D721Med (cell line): ENCODE results near the gene FBXL12.

Source experiments
- DNase-seq: peaks from one replicate; pipeline ENCODE4 v3.0.0; 2011; ENCODE audit warnings: low spot score; ENCODE audit not compliant: insufficient read length
- FAIRE-seq: peaks from 2 replicates; lab custom pipeline; 2011; peaks lifted over from hg19 to GRCh38; lab: Jason Lieb, UNC
- TF ChIP-seq, protein P1 (sequence below): IDR thresholded peaks from 2 replicates; pipeline ENCODE4 v1.5.1; 2012; ENCODE audit warnings: mild to moderate bottlenecking, control low read depth; ENCODE audit not compliant: insufficient read depth; ENCODE audit errors: missing control alignments

Gene FBXL12

DNA sequence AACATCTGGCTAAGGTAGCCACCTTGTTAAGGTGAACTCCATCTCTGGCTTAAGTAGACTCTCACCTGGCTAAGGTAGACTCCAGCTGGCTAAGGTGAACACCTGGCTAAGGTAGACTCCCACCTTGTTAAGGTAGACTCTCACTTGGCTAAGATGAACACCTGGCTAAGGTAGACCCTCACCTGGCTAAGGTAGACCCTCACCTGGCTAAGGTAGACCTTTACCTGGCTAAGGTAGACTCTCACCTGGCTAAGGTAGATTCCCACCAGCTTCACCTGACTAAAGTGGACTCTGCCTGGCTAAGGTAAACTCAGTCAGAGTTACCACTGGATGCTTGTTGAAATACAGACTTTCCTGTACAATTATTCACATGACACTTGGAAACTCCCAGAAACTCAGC is 39.9 kb upstream of the FBXL12 start:
- no peak for DNase-seq
- no peak for FAIRE-seq
- TF ChIP-seq, protein P1, sequence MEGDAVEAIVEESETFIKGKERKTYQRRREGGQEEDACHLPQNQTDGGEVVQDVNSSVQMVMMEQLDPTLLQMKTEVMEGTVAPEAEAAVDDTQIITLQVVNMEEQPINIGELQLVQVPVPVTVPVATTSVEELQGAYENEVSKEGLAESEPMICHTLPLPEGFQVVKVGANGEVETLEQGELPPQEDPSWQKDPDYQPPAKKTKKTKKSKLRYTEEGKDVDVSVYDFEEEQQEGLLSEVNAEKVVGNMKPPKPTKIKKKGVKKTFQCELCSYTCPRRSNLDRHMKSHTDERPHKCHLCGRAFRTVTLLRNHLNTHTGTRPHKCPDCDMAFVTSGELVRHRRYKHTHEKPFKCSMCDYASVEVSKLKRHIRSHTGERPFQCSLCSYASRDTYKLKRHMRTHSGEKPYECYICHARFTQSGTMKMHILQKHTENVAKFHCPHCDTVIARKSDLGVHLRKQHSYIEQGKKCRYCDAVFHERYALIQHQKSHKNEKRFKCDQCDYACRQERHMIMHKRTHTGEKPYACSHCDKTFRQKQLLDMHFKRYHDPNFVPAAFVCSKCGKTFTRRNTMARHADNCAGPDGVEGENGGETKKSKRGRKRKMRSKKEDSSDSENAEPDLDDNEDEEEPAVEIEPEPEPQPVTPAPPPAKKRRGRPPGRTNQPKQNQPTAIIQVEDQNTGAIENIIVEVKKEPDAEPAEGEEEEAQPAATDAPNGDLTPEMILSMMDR = no peak

DNA sequence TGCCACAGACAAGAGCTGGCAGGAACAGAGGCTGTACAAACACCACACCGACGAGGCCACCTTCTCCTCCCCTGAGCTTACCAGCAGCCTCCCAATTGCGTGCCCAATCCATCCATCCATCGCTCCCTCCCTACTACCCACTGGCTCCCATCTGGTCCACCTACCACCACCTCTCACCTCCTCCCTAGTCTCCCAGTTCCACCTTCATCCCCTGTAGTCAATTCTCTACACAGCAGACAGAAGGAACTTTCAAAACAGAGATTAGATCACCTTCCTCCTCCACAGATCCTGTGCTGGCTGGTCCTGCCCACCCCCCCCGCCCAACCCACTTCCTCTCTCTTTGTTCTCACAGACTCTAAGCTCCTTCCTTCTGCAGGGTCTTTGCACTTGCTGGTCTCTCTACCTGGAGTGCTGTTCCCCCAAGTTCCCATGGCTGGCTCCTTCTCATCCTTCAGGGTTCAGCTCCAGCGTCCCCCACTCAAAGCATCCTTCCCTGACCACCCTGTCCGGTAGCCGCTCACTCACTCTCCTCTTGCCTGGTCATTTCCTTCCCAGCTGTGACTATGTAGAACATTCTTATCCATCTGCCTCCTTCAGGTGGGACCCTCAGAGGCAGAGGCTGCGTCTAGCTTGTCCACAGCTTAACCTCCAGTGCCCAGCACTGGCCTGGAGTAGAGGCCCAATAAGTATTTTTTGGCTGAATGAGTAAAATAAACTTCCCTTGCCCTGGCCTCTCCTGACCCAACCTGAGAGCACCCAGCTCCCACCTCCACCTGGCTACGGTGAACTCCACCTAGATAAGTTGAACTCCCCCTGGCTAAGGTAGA is 39.3 kb upstream of the FBXL12 start:
- TF ChIP-seq, protein P1 = no peak
- FAIRE-seq (no peak), DNase-seq (no peak)

DNA sequence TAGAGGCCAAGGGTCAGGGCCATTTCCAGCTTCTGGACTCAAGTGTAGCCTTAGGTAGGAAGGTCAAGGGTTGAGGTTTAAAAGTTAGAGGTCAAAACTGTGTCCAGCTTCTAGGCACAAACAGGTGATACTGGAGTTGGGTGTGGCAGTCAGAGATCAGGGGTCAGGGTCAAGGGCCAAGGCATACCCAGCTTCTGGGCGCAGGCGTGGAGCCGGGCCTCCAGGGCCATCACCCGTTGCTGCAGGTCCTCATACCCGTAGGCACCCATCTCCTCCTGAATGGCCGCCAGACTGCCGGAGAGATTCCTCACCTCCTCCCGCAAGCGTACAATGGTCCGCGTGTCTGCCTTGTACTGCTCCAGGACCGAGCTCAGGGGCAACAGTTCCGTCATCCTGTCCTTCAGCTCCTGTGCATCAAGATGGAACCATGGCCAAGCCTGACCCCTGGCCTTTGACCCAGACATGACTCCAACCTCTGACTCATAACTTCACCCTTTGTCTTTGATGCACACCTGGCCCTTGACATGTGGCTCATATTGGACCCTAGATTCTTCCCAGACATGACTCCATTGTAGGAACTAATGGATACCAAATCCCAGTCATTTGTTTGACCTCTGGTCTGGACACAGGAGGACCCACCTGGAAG is 38.3 kb upstream of the FBXL12 start:
- no peak for DNase-seq
- FAIRE-seq = no peak
- TF ChIP-seq, protein P1 = no peak

DNA sequence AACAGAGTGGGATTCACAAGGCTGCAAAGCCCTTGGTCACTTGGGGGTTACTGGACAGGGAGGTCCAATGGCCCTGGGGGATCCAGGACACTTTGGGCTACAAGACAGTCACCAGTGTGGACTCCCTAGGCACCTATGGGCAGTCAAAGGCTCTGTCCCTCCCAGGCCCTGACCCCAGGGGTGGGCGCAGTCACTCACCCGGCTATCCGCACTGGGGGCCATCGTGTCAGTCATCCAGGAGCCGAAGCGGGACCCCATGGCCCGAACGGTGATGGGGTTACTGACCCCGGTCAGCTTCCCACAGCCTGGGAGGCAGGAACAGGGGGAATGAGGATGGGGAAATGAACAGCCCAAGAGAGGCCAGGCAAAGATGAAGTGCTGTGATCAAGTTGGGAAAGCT is 37.7 kb upstream of the FBXL12 start:
- TF ChIP-seq, protein P1 = no peak
- FAIRE-seq = no peak
- no peak for DNase-seq

DNA sequence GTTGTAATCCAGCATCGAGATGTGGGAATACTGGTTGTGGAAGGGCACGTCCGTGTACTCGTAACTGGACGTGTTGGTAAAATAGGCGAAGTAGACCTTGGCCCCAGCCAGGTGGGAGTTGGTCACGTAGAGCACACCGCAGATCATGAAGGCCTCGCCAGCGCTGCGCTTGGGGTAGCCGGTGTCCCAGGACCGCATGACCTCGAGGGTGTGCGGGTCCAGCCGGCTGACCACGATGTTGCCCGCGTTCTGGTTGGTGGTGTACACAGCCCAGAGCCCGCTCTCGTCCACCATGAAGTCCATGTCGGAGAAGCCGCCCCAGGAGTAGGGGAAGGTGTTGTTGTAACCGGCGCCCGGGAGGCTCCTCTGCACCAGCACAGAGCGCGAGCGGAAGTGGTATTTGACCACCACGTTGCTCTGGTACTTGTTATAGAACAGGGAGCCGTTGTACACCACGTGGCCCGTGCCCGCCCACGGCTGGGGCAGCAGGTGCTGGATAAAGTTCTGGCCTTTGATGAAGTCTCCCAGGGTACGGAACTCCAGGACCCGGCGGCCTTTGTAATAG is 35.5 kb upstream of the FBXL12 start:
- FAIRE-seq = no peak
- TF ChIP-seq, protein P1 = no peak
- no peak for DNase-seq

DNA sequence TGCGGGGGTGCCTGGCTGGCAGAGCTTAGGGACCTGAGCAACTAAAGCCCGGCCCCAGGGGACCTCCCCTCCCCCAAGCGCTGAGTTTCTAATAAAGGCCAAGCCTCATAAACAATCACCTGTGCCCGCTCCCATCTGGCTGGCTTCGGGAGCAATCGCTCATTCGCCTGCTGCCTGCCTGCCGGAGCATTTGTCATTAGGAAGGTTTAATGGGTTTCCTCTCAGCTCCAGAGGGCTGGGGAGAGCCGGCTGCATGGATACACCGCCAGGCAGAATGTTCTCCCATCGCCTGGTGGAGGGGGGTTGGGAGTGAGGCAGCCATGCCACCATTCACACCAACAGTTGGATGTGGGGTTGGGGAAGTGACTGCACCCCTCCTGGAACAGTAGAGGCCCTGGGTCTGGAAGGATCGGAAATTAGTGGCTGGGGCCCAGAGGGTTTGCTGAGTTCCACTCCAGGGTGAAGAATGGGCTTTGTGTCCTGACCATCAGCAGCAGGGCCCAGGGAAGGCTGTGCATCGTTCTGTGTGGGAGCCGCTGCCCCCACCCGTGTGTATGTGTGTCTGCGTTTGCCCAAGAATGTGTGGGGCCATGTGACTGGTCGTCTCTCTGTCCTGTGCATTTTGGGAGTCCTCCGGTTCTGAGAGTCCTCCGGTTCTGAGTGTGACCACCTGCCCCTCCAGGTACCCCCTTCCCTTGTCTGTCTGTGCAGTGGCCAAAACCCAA is 31.5 kb upstream of the FBXL12 start:
- DNase-seq (peak; percentile 87), FAIRE-seq (no peak)
- TF ChIP-seq, protein P1 = no peak
